LNCaP clone FGC (cell line): ENCODE data around the gene SLC4A4.

ENCODE experiments used
- DNase-seq: peaks from one replicate; pipeline ENCODE4 v3.0.0-alpha.2; 2011; ENCODE audit warnings: low read depth
- H3K4me3 ChIP-seq: 2 replicates; pipeline ENCODE4 v1.5.1; 2011; ENCODE audit warnings: mild to moderate bottlenecking, low read depth, low read length, control low read depth
- CTCF ChIP-seq: IDR thresholded peaks from 2 replicates; pipeline ENCODE4 v1.5.1; 2012; ENCODE audit warnings: mild to moderate bottlenecking; ENCODE audit not compliant: control insufficient read depth, insufficient read depth; ENCODE audit errors: extremely low read depth

Gene SLC4A4

GRCh38 chr4:71469541-71469940, 130.7 kb downstream of the SLC4A4 start:
- no peak for TF ChIP-seq CTCF
- H3K4me3 ChIP-seq = no peak overlapping the region
- no peak for DNase-seq

- no peak for TF ChIP-seq CTCF
- no peak for DNase-seq
- H3K4me3 ChIP-seq = no peak overlapping the region
Measured at GRCh38 chr4:71470524-71470923, 131.7 kb downstream of the SLC4A4 start.

GRCh38 chr4:71472946-71473345, 134.1 kb downstream of the SLC4A4 start:
- no peak for DNase-seq
- TF ChIP-seq CTCF = no peak
- H3K4me3 ChIP-seq = no peak overlapping the region

GRCh38 chr4:71473541-71474240, 134.9 kb downstream of the SLC4A4 start:
- DNase-seq = no peak
- no peak for TF ChIP-seq CTCF
- H3K4me3 ChIP-seq = no peak overlapping the region

- no peak for TF ChIP-seq CTCF
Measured at GRCh38 chr4:71474731-71475130, 135.9 kb downstream of the SLC4A4 start.

GRCh38 chr4:71476240-71476639, 137.4 kb downstream of the SLC4A4 start:
- no peak for DNase-seq
- TF ChIP-seq CTCF = no peak

More at GRCh38 chr4:71474731-71475130, 135.9 kb downstream of the SLC4A4 start:
- no peak for DNase-seq
- H3K4me3 ChIP-seq = no peak overlapping the region

GRCh38 chr4:71486550-71487343, 147.9 kb downstream of the SLC4A4 start:
- DNase-seq = peak; percentile 62
- TF ChIP-seq CTCF = no peak
- peak overlapping the region; percentile 33; the same call in 1 of the 2 replicates for H3K4me3 ChIP-seq

More at GRCh38 chr4:71476240-71476639, 137.4 kb downstream of the SLC4A4 start:
- H3K4me3 ChIP-seq = no peak overlapping the region
